Stimulated activated CD4-positive, alpha-beta T cell treated with anti-CD3 and anti-CD28 coated beads, Interleukin-15, amount 100 ng/mL, for 1 hour (primary cell): Measurements from ENCODE around the gene HDAC4.
"Not testable (repeated sequence)": the region's sequence is repeated elsewhere in the genome, so short reads cannot be mapped to it uniquely, and the experiment has no call there.

Experiments used
- DNase-seq, 2 donors: peaks; one replicate each; pipeline ENCODE4 v3.0.0-alpha.2; 2020; ENCODE audit warnings: low read depth in 1 of 2, low spot score in 1 of 2

Gene HDAC4

GRCh38 chr2:239073270-239073669 is 327.6 kb downstream of the HDAC4 start:
- DNase-seq = no peak

- no peak for DNase-seq
Observed at GRCh38 chr2:239072786-239073185, 328.0 kb downstream of the HDAC4 start.

- DNase-seq = no peak
Observed at GRCh38 chr2:239070466-239070865, 330.4 kb downstream of the HDAC4 start.

- DNase-seq = not testable (repeated sequence)
Observed at GRCh38 chr2:239069362-239070333, 331.2 kb downstream of the HDAC4 start.

GRCh38 chr2:239068411-239068810 is 332.4 kb downstream of the HDAC4 start:
- no peak for DNase-seq

- DNase-seq = no peak
Observed at GRCh38 chr2:239067196-239067865, 333.5 kb downstream of the HDAC4 start.

- no peak for DNase-seq
Observed at GRCh38 chr2:239066597-239066996, 334.2 kb downstream of the HDAC4 start.

- DNase-seq = no peak
Observed at GRCh38 chr2:239065962-239066361, 334.9 kb downstream of the HDAC4 start.

GRCh38 chr2:239065537-239065936 is 335.3 kb downstream of the HDAC4 start:
- no peak for DNase-seq

GRCh38 chr2:239064891-239065290 is 335.9 kb downstream of the HDAC4 start:
- DNase-seq = no peak

GRCh38 chr2:239064253-239064652 is 336.6 kb downstream of the HDAC4 start:
- DNase-seq = no peak

GRCh38 chr2:239062743-239063142 is 338.1 kb downstream of the HDAC4 start:
- DNase-seq = no peak

GRCh38 chr2:239061824-239062570 is 338.8 kb downstream of the HDAC4 start:
- no peak for DNase-seq

- no peak for DNase-seq
Observed at GRCh38 chr2:239061121-239061666, 339.6 kb downstream of the HDAC4 start.

GRCh38 chr2:239060676-239061075 is 340.1 kb downstream of the HDAC4 start:
- DNase-seq = no peak

- no peak for DNase-seq
Observed at GRCh38 chr2:239059854-239060253, 341.0 kb downstream of the HDAC4 start.

- DNase-seq = no peak
Observed at GRCh38 chr2:239058766-239059165, 342.1 kb downstream of the HDAC4 start.

- DNase-seq = no peak
Observed at GRCh38 chr2:239057533-239057932, 343.3 kb downstream of the HDAC4 start.

- DNase-seq = no peak
Observed at GRCh38 chr2:239056611-239057010, 344.2 kb downstream of the HDAC4 start.

GRCh38 chr2:239055756-239056493 is 344.9 kb downstream of the HDAC4 start:
- no peak for DNase-seq

GRCh38 chr2:239054921-239055320 is 345.9 kb downstream of the HDAC4 start:
- DNase-seq = no peak
